ENCODE data around the gene ASB16. TPM values are rescaled to one million over a fixed set of nuclear protein-coding genes. Genes with fewer than 3 reads are reported as not detected.
A peak's percentile ranks its signal among the peaks of the same experiment; 100 is the strongest.

The ASB16 gene
- total and polyA plus RNA-seq, 9 of the 15 experiments (the other 6 are each of a cell fraction or from before 2014, with no cell fraction given): 0.03 to 0.07 TPM; not detected in 7

- no peak for TF ChIP-seq CHAMP1 (IDR thresholded peaks at IDR 0.05)
- no peak for TF ChIP-seq ZSCAN29 (IDR thresholded peaks at IDR 0.05)
- TF ChIP-seq CREBBP (IDR thresholded peaks at IDR 0.05; ENCODE audit: low read depth, low read length): no peak
- no peak for TF ChIP-seq KHSRP (IDR thresholded peaks at IDR 0.05)
- TF ChIP-seq ZNF76 (CRISPR knock-in tag; IDR thresholded peaks at IDR 0.05; ENCODE audit: borderline replicate concordance): no peak
- TF ChIP-seq ZNF511 (CRISPR knock-in tag; IDR thresholded peaks at IDR 0.05): no peak
- TF ChIP-seq POLR2H (tag; IDR thresholded peaks at IDR 0.05; ENCODE audit: low read depth): no peak
- TF ChIP-seq NCOA1 (IDR thresholded peaks at IDR 0.05; ENCODE audit: low read depth): no peak
- no peak for TF ChIP-seq ZZZ3 (IDR thresholded peaks at IDR 0.05)
- TF ChIP-seq TFE3 (CRISPR knock-in tag; IDR thresholded peaks at IDR 0.05): no peak
- TF ChIP-seq ZBTB1 (CRISPR knock-in tag; IDR thresholded peaks at IDR 0.05; ENCODE audit: borderline replicate concordance, low read depth): peak; percentile 49; the same call in 1 of the 2 replicates
- TF ChIP-seq ZNF174 (CRISPR knock-in tag; IDR thresholded peaks at IDR 0.05): no peak
- peak; percentile 49; the same call in 1 of the 2 replicates for TF ChIP-seq EP400 (IDR thresholded peaks at IDR 0.05)
- TF ChIP-seq ZNF3 (CRISPR knock-in tag; IDR thresholded peaks at IDR 0.05): no peak
- TF ChIP-seq ARID2 (IDR thresholded peaks at IDR 0.05): 0 out of 2 replicates have a peak, but pooled peaks have one; percentile 42
- peak; percentile 74 to 84; a peak in 2 of 4 replicates for TF ChIP-seq MLLT1 (IDR thresholded peaks at IDR 0.05)
- no peak for TF ChIP-seq MEF2A (IDR thresholded peaks at IDR 0.05; ENCODE audit: control insufficient read depth, low read depth, low read length)
- no peak for TF ChIP-seq ZNF197 (CRISPR knock-in tag; IDR thresholded peaks at IDR 0.05; ENCODE audit: low read depth)
- TF ChIP-seq E2F4 (CRISPR knock-in tag; IDR thresholded peaks at IDR 0.05; ENCODE audit: low read depth): no peak
These were observed 49.9 kb downstream of the ASB16 start (continued) for GRCh38 chr17:44220213-44221083.
